H1 (cell line): ENCODE measurements around the gene DPP3. TPM values are rescaled to one million over a fixed set of nuclear protein-coding genes. Genes with fewer than 3 reads are reported as not detected.

ENCODE experiments used
- BACH1 ChIP-seq: IDR thresholded peaks from 2 replicates; pipeline ENCODE4 v1.6.1; 2012; ENCODE audit warnings: low read length, improper control_type of control experiment
- KDM4A ChIP-seq: IDR thresholded peaks from one replicate; pipeline ENCODE4 v1.7.1; 2012; ENCODE audit warnings: low read depth, mild to moderate bottlenecking, moderate library complexity, low read length, inconsistent platforms; ENCODE audit not compliant: severe bottlenecking
- RXRA ChIP-seq: IDR thresholded peaks from 2 replicates; pipeline ENCODE4 v1.6.1; 2011; ENCODE audit warnings: low read depth, mild to moderate bottlenecking, low read length, moderate library complexity; ENCODE audit not compliant: insufficient read depth
- SP2 ChIP-seq: IDR thresholded peaks from 2 replicates; pipeline ENCODE4 v1.6.1; 2012; ENCODE audit warnings: mild to moderate bottlenecking, low read length, inconsistent platforms
- SRF ChIP-seq: IDR thresholded peaks from 2 replicates; pipeline ENCODE4 v1.6.1; 2011; ENCODE audit warnings: mild to moderate bottlenecking, low read depth, low read length, moderate library complexity
- ZNF274 ChIP-seq: IDR thresholded peaks from 2 replicates; pipeline ENCODE4 v1.7.0; 2012; ENCODE audit warnings: low read length, borderline replicate concordance; ENCODE audit errors: extremely low read depth
- polyA plus RNA-seq, 7 experiments: library from polyadenylated mRNA; depleted of rRNA in 3 of 7; stranded (reverse) in 5 of 7; unstranded in 2 of 7; fragments of >200 nt in 5 of 7; fragments of 200-250 nt in 2 of 7; gene quantifications; 1 replicate in 5 of 7; 2 replicates in 1 of 7; 4 replicates in 1 of 7; pipeline versions ENCODE4 v1.2.1 to v1.2.3, GENCODE V29; 2011 to 2013; ENCODE audit warnings: missing spikeins in 2 of 7, mixed read lengths in 2 of 7
- total RNA-seq: library from RNA; stranded (reverse); fragmentation: NEBNext Ultra II Directional; extraction: Animal tissue kit (Norgen Biotek cat#: 25700); gene quantifications from 2 replicates; pipeline ENCODE4 v1.2.1, GENCODE V29; 2021

Gene DPP3
- total and polyA plus RNA-seq, 2 of the 8 experiments (the other 6 are each of a cell fraction or from before 2014, with no cell fraction given) = 75.1 to 82.7 TPM

- TF ChIP-seq RXRA (no peak), SRF (no peak), BACH1 (no peak), KDM4A (no peak), ZNF274 (no peak), SP2 (no peak)
These were observed 67.8 kb downstream of the DPP3 start (continued) for GRCh38 chr11:66548041-66548440.
